ENCODE results near the gene CROCC2. TPM values are rescaled to one million over a fixed set of nuclear protein-coding genes. Genes with fewer than 3 reads are reported as not detected.

The CROCC2 gene
- total and polyA plus RNA-seq, 2 donors (not counting 1 experiment from before 2014, with no cell fraction given), result not detected

DNA sequence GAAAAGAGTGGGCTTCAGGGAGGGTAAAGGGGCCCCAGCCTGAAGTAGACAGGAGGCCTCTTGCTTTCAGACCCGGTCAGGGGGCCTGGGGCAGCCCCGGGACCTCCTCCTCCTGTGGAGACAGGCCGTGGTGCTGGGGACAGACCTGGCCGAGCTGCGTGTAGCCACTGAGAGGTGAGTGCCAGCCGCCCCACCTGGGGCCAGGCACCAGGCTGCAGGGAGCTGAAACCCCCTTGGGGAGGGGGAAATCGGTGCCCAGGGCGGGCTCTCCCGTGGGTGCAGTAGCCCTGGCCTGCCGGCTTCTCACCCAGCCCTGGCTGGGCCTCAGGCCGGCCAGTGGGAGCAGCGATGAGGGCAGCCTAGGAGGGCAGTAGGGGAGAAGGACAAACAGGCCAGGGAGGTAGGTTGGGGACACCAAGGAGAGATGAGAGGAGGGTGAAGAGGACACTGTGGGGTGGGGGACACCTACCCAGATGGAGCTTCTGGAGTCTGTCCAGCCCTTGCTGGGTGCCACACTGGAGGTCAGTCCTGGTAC is 24.0 kb downstream of the CROCC2 start:
- H3K4me3 Mint-ChIP-seq, result no peak overlapping the region
- Histone ChIP-seq H3K27me3 (replicated peaks in 1 of 4; ENCODE audit: control extremely low read depth in 1 of 4, control insufficient read depth in 3 of 4, insufficient read depth in 4 of 4, low read length in 3 of 4) (no peaks in the 10 kb centered on the region), H3K27ac (ENCODE audit: low read length in 2 of 2) (no peak overlapping the region), H3K36me3 (replicated peaks in 1 of 2; ENCODE audit: control extremely low read depth in 1 of 2, control insufficient read depth in 1 of 2, extremely low read depth in 1 of 2, insufficient read depth in 2 of 2, low read length in 1 of 2) (no peaks in the 10 kb centered on the region), H4K20me1 (ENCODE audit: control insufficient read depth, insufficient read depth, low read length, poor library complexity, severe bottlenecking) (no peaks in the 10 kb centered on the region), H3K4me3 (ENCODE audit: control extremely low read depth in 1 of 5, extremely low read depth in 1 of 5, insufficient read depth in 1 of 5, low read depth in 2 of 5, low read length in 4 of 5) (no peak overlapping the region), H3K9me3 (ENCODE audit: control extremely low read depth in 1 of 3, control insufficient read depth in 2 of 3, insufficient read depth in 1 of 3, low read length in 2 of 3) (peaks cover 0 to 3% (median 0%) of the 10 kb centered on the region in 3 donors), H3K79me2 (ENCODE audit: control insufficient read depth, insufficient read depth, low read length) (no peaks in the 10 kb centered on the region), H2AFZ (ENCODE audit: insufficient read depth, low read depth, low read length, poor library complexity, severe bottlenecking) (no peak overlapping the region), H3K9ac (ENCODE audit: low read length) (no peak overlapping the region), H3K4me2 (replicated peaks; ENCODE audit: low read depth, low read length, poor library complexity, severe bottlenecking) (no peak overlapping the region), H3K4me1 (ENCODE audit: control insufficient read depth in 2 of 2, insufficient read depth in 2 of 2, low read length in 2 of 2) (no peaks in the 10 kb centered on the region)
- ATAC-seq (ENCODE audit: low read depth) (no peak), DNase-seq (no peak)
- POLR2A ChIA-PET, result no interaction called here
- H3K4me1 Mint-ChIP-seq, result no peaks in the 10 kb centered on the region
- intact Hi-C loops (cut with micrococcal nuclease), result no loop called here
- CTCF ChIA-PET, result no interaction called here
- WGBS (ENCODE audit: insufficient coverage), result 88% methylated on average over 12 of the region's 12 CpGs
- H3K27ac Mint-ChIP-seq, result no peak overlapping the region
- no peaks in the 10 kb centered on the region for H3K9me3 Mint-ChIP-seq (ENCODE audit: insufficient read depth)
- H3K27me3 Mint-ChIP-seq, result peaks cover 8% of the 10 kb centered on the region
- no peak for TF ChIP-seq EZH2 (IDR thresholded peaks at IDR 0.05; ENCODE audit: borderline replicate concordance, insufficient read depth, low read depth, low read length, poor library complexity, severe bottlenecking)
- TF ChIP-seq, protein P1, sequence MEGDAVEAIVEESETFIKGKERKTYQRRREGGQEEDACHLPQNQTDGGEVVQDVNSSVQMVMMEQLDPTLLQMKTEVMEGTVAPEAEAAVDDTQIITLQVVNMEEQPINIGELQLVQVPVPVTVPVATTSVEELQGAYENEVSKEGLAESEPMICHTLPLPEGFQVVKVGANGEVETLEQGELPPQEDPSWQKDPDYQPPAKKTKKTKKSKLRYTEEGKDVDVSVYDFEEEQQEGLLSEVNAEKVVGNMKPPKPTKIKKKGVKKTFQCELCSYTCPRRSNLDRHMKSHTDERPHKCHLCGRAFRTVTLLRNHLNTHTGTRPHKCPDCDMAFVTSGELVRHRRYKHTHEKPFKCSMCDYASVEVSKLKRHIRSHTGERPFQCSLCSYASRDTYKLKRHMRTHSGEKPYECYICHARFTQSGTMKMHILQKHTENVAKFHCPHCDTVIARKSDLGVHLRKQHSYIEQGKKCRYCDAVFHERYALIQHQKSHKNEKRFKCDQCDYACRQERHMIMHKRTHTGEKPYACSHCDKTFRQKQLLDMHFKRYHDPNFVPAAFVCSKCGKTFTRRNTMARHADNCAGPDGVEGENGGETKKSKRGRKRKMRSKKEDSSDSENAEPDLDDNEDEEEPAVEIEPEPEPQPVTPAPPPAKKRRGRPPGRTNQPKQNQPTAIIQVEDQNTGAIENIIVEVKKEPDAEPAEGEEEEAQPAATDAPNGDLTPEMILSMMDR (IDR thresholded peaks at IDR 0.05), result no peak

DNA sequence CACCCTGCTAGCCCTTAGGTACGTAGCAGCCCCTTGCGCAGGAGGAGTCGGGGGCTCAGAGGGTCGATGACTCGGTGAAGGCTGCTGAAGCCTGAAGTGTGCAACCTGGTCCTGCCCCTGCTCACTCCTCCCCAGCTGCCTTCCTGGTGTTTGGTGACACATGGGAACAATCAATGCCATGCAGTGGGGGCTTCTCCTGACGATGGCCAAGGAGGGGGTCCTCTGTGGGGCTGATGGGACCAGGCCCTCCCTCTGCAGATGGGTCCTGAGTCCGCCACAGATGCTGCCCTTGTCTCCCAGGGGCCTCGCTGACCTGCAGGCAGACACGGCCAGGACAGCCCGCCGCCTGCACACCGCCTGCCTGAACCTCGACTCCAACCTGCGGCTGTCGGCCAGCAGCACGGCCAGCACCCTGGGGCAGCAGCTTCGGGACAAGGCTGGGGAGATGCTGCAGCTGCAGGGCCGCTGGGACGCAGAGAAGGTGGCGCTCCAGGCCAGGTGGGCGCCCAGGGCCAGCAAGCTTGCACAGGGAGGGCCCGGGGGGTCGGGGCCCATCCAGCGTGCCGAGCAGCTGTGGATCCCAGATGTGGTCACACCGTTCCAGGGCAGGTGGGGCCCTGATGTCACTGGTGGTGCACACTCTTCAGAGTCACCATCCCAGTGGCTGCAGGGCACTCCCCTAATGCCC is 24.6 kb downstream of the CROCC2 start:
- no peak overlapping the region for H3K4me3 ChIP-seq (ENCODE audit: control extremely low read depth in 1 of 5, extremely low read depth in 1 of 5, insufficient read depth in 1 of 5, low read depth in 2 of 5, low read length in 4 of 5)
- no peaks in the 10 kb centered on the region for H3K4me1 ChIP-seq (ENCODE audit: control insufficient read depth in 2 of 2, insufficient read depth in 2 of 2, low read length in 2 of 2)
- H3K4me2 ChIP-seq (replicated peaks; ENCODE audit: low read depth, low read length, poor library complexity, severe bottlenecking), result no peak overlapping the region
- Mint-ChIP-seq H3K9me3 (ENCODE audit: insufficient read depth) (no peaks in the 10 kb centered on the region), H3K27me3 (peaks cover 8% of the 10 kb centered on the region), H3K4me1 (no peaks in the 10 kb centered on the region), H3K27ac (no peak overlapping the region), H3K4me3 (no peak overlapping the region)
- 90% methylated on average over 26 of the region's 26 CpGs for WGBS (ENCODE audit: insufficient coverage)
- no peak overlapping the region for H2AFZ ChIP-seq (ENCODE audit: insufficient read depth, low read depth, low read length, poor library complexity, severe bottlenecking)
- H3K27ac ChIP-seq (ENCODE audit: low read length in 2 of 2), result no peak overlapping the region
- peaks cover 0 to 7% (median 0%) of the 10 kb centered on the region in 3 donors for H3K9me3 ChIP-seq (ENCODE audit: control extremely low read depth in 1 of 3, control insufficient read depth in 2 of 3, insufficient read depth in 1 of 3, low read length in 2 of 3)
- no peaks in the 10 kb centered on the region for H3K36me3 ChIP-seq (replicated peaks in 1 of 2; ENCODE audit: control extremely low read depth in 1 of 2, control insufficient read depth in 1 of 2, extremely low read depth in 1 of 2, insufficient read depth in 2 of 2, low read length in 1 of 2)
- H3K9ac ChIP-seq (ENCODE audit: low read length), result no peak overlapping the region
- H3K27me3 ChIP-seq (replicated peaks in 1 of 4; ENCODE audit: control extremely low read depth in 1 of 4, control insufficient read depth in 3 of 4, insufficient read depth in 4 of 4, low read length in 3 of 4), result no peaks in the 10 kb centered on the region
- no peaks in the 10 kb centered on the region for H4K20me1 ChIP-seq (ENCODE audit: control insufficient read depth, insufficient read depth, low read length, poor library complexity, severe bottlenecking)
- intact Hi-C loops (cut with micrococcal nuclease), result no loop called here
- no peak for DNase-seq
- POLR2A ChIA-PET, result no interaction called here
- no peak for TF ChIP-seq EZH2 (IDR thresholded peaks at IDR 0.05; ENCODE audit: borderline replicate concordance, insufficient read depth, low read depth, low read length, poor library complexity, severe bottlenecking)
- TF ChIP-seq, protein P1 (IDR thresholded peaks at IDR 0.05), result no peak
- H3K79me2 ChIP-seq (ENCODE audit: control insufficient read depth, insufficient read depth, low read length), result no peaks in the 10 kb centered on the region
- CTCF ChIA-PET, result no interaction called here
- no peak for ATAC-seq (ENCODE audit: low read depth)

Measured in B cell (primary cell).